T-helper 17 cell (primary cell): ENCODE results near the gene TANGO2. TPM values are rescaled to one million over a fixed set of nuclear protein-coding genes. Genes with fewer than 3 reads are reported as not detected.

Experiments
- ATAC-seq: fragments of 150-1000 bp; cut with Tn5 transposase; 2 replicates; pipeline ENCODE4 v1.10.0; 2021; ENCODE audit warnings: mild to moderate bottlenecking, moderate library complexity
- DNase-seq, 3 donors: peaks; one replicate each; pipeline versions ENCODE4 v3.0.0 to v3.0.0-alpha.2; 2020 to 2021
- H3K9me3 ChIP-seq: one replicate; pipeline ENCODE4 v1.7.0; 2013; ENCODE audit warnings: low read length, mild to moderate bottlenecking; ENCODE audit not compliant: control insufficient read depth, poor library complexity, severe bottlenecking
- H3K27ac Mint-ChIP-seq: one replicate; pipeline ENCODE4 v1.8.0; 2022; ENCODE audit warnings: mild to moderate bottlenecking, moderate library complexity, mixed read lengths
- H3K27me3 Mint-ChIP-seq: one replicate; pipeline ENCODE4 v1.8.0; 2022; ENCODE audit warnings: mixed read lengths
- H3K36me3 Mint-ChIP-seq: one replicate; pipeline ENCODE4 v1.8.0; 2022; ENCODE audit warnings: low read depth, mixed read lengths
- H3K4me1 Mint-ChIP-seq: one replicate; pipeline ENCODE4 v1.8.0; 2022; ENCODE audit warnings: mild to moderate bottlenecking, mixed read lengths
- H3K4me3 Mint-ChIP-seq: one replicate; pipeline ENCODE4 v1.8.0; 2022; ENCODE audit warnings: mild to moderate bottlenecking, moderate library complexity, mixed read lengths
- total RNA-seq, 4 donors: library from RNA in 2 of 4; stranded (reverse) in 2 of 4; gene quantifications; one replicate each; pipeline ENCODE4 v1.2.3 and lab custom pipeline; 2022 to 2026

Gene TANGO2
- total RNA-seq, 2 donors from 2014 or later = 31.7 to 44.3 TPM

DNA sequence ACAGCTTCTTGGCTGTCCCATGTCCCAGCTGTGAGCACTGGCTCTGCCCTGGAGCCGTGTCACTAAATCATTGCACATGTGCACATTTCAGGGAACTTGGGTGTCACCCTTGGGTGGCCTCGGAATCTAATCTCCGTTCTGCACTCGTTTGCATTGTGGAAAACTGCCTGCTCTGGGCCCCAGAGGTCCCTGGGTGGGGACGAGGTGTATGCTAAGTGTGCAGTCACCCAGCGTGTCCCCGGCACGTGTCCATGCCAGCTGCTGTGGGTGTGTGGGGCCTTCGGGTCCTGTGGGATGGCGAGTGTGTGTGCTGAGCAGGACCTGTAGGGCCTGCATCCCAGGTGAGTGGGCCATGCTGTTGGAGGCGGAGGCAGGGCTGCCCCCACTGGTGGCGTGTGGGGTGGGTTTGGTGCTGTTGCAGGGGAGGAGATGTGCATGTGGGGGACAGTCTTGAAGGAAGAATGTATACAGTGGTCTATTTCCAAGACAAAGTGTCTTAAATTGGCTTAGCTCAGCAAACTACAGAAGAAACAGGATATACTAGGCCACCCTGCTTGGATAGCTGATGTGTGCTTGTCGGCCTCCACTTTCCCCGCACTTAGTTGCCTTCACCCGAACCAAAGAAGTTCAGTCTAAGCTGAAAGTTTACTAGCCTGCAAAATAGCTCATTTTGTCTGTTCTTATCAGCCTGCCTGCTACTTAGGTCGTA is 14.6 kb downstream of the TANGO2 start:
- Mint-ChIP-seq H3K36me3 (peaks cover 2% of the 10 kb centered on the region), H3K27me3 (no peaks in the 10 kb centered on the region), H3K4me3 (no peak overlapping the region), H3K27ac (peak overlapping the region; percentile 75), H3K4me1 (peaks cover 31% of the 10 kb centered on the region)
- ATAC-seq = no peak
- no peaks in the 10 kb centered on the region for H3K9me3 ChIP-seq
- DNase-seq = no peak

DNA sequence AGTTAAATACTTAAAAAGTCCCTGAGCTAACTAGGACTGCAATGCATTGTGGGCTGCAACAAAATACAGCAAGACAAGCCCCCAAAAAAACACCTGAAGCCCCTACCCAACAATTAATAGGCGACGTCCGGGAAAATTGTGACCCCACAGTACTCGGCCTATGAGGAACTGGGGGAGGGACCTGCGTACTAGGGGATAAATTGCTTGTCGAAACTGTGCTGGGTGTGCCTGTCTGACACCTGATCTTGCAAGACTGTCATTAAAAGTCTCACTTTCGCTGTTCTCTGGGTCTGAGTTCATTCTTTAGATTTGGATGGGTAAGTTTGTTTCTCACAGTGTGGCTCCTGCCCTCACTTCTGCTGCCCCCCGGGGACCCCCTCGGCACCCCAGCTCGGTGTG is 15.2 kb downstream of the TANGO2 start:
- H3K9me3 ChIP-seq = no peaks in the 10 kb centered on the region
- no peak for DNase-seq
- peaks cover 31% of the 10 kb centered on the region for H3K4me1 Mint-ChIP-seq
- no peak overlapping the region for H3K4me3 Mint-ChIP-seq
- no peak for ATAC-seq
- peak overlapping the region; percentile 75 for H3K27ac Mint-ChIP-seq
- peaks cover 2% of the 10 kb centered on the region for H3K36me3 Mint-ChIP-seq
- no peaks in the 10 kb centered on the region for H3K27me3 Mint-ChIP-seq

DNA sequence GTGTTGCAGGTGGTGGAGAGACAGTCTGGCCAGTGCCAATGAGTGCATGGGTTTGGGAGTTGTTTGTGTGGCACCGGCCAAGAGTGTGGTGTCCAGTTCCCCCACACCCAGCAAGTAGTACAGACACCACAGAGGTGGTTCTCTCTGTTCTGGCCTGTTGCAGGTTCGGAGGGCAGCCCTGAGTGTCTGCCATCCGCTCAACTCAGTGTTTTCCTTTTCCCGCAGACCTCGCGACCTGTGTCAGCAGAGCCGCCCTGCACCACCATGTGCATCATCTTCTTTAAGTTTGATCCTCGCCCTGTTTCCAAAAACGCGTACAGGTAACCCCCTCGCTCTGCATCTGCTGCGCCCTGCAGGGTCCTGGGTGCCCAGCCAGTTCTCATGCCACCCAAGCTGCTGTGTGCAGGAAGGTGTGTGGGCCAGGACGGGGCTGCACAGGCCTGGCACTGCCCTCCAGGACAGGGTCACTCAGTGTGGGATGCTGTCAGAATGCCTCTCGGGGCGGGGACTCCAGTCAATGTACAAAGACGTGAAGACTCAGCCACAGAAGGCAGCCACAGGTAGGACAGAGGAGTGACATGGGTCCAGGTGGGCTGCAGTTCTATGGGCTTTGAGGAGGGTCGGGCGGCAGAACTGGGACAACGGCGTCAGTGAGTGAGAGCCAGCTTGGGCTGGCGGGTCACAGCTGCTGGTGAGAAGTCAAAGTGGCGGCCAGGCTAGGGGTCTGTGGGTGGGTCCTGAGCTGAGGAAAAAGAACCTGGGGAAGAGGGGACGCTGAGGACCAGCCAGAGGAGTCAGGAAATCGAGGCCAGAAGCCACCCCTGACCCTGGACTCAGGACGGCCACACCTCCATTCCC is 15.9 kb downstream of the TANGO2 start:
- Mint-ChIP-seq H3K27me3 (no peaks in the 10 kb centered on the region), H3K4me1 (peaks cover 25% of the 10 kb centered on the region)

GRCh38 chr22:20037419-20037818 is 16.5 kb downstream of the TANGO2 start:
- peaks cover 2% of the 10 kb centered on the region for H3K36me3 Mint-ChIP-seq
- H3K4me1 Mint-ChIP-seq = peaks cover 20% of the 10 kb centered on the region
- no peaks in the 10 kb centered on the region for H3K27me3 Mint-ChIP-seq
- ATAC-seq (no peak), DNase-seq (no peak)
- H3K27ac Mint-ChIP-seq = peak overlapping the region; percentile 49
- no peaks in the 10 kb centered on the region for H3K9me3 ChIP-seq
- no peak overlapping the region for H3K4me3 Mint-ChIP-seq

More for the DNA sequence above, 15.9 kb downstream of the TANGO2 start:
- peaks cover 2% of the 10 kb centered on the region for H3K36me3 Mint-ChIP-seq
- peak overlapping the region; percentile 3 for H3K27ac Mint-ChIP-seq
- ATAC-seq (no peak), DNase-seq (no peak)
- H3K4me3 Mint-ChIP-seq = no peak overlapping the region
- H3K9me3 ChIP-seq = no peaks in the 10 kb centered on the region

DNA sequence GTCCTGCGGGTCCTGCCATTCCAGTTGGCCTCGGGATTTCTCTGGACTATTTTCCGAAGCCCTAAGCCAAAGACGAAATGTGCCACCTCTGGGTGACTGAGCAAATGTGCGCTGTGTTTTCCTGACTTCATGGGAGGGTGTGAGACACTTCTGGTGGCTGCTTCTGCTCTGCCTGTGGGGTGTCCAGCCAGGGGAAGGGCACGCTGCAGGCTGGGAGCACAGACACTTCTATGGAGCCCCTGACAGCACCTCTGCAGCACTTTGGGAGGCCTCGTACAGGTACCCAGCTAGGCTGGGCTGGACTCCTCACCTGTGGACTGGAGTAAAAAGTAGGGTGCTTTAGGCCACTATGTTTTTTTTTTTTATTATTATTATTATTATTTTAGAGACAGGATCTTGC is 17.7 kb downstream of the TANGO2 start:
- DNase-seq = no peak
- H3K4me3 Mint-ChIP-seq = no peak overlapping the region

GRCh38 chr22:20039683-20040325 is 18.9 kb downstream of the TANGO2 start:
- Mint-ChIP-seq H3K27ac (peak overlapping the region; percentile 27), H3K27me3 (no peaks in the 10 kb centered on the region), H3K4me3 (no peak overlapping the region), H3K4me1 (peaks cover 16% of the 10 kb centered on the region), H3K36me3 (peaks cover 2% of the 10 kb centered on the region)
- no peaks in the 10 kb centered on the region for H3K9me3 ChIP-seq
- no peak for ATAC-seq
- no peak for DNase-seq

More for the DNA sequence above, 17.7 kb downstream of the TANGO2 start:
- H3K36me3 Mint-ChIP-seq = peaks cover 2% of the 10 kb centered on the region
- H3K27me3 Mint-ChIP-seq = no peaks in the 10 kb centered on the region
- H3K4me1 Mint-ChIP-seq = peaks cover 16% of the 10 kb centered on the region
- no peak for ATAC-seq
- H3K27ac Mint-ChIP-seq = no peak overlapping the region
- no peaks in the 10 kb centered on the region for H3K9me3 ChIP-seq

- H3K9me3 ChIP-seq = no peaks in the 10 kb centered on the region
- ATAC-seq (no peak), DNase-seq (no peak)
- peaks cover 2% of the 10 kb centered on the region for H3K36me3 Mint-ChIP-seq
- peaks cover 10% of the 10 kb centered on the region for H3K4me1 Mint-ChIP-seq
- no peak overlapping the region for H3K4me3 Mint-ChIP-seq
- no peaks in the 10 kb centered on the region for H3K27me3 Mint-ChIP-seq
- H3K27ac Mint-ChIP-seq = peak overlapping the region; percentile 27
Observed at GRCh38 chr22:20040327-20041200, 19.7 kb downstream of the TANGO2 start.

DNA sequence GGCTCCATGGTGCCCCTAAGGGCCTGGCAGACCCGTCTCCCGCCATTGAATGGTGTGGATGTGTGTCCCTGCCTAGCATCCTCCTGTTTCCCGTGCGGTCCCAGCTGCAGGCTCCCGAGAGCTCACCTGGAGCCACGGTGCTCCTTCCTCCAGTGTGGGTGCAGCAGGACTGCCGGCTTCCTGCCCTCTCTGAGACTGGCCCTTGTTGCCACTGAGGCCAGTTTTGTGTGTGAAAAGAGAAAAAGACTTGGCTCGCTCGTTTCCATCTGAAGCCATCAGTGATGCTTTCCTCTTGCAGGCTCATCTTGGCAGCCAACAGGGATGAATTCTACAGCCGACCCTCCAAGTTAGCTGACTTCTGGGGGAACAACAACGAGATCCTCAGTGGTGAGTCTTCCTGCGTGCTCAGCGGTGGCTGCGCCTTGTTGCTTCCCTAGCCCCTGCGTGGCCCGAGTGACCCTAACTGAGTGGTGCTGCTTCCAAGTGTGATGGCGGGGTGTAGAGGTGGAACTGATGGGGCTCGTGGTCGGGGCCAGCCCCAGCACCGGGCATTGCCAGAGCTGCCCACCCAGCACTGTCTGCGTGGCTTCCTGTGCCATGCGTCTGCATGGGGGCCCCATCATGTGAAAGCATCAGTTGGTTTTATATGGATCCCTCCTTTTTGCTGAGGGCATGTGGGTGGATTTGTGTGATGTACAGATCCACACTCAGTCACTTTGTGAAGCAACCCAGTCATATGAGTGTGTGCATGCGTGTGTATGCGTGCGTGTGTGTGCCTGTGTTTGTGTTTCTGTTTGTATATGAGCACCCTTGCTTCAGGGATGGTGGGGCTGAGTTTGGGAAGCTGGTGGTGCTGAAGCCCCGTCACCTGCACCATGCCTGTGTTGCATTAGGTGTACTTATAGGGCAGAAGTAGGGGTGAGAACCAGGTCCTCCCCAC is 22.4 kb downstream of the TANGO2 start:
- ATAC-seq (no peak), DNase-seq (no peak)
- Mint-ChIP-seq H3K4me3 (no peak overlapping the region), H3K27me3 (no peaks in the 10 kb centered on the region), H3K36me3 (peaks cover 6% of the 10 kb centered on the region), H3K4me1 (peaks cover 10% of the 10 kb centered on the region), H3K27ac (peak overlapping the region; percentile 39)
- no peaks in the 10 kb centered on the region for H3K9me3 ChIP-seq

GRCh38 chr22:20043997-20044342 is 23.1 kb downstream of the TANGO2 start:
- no peak for ATAC-seq
- Mint-ChIP-seq H3K36me3 (peaks cover 7% of the 10 kb centered on the region), H3K4me1 (peaks cover 11% of the 10 kb centered on the region), H3K27ac (peak overlapping the region; percentile 39), H3K4me3 (no peak overlapping the region), H3K27me3 (no peaks in the 10 kb centered on the region)
- DNase-seq = no peak
- no peaks in the 10 kb centered on the region for H3K9me3 ChIP-seq

DNA sequence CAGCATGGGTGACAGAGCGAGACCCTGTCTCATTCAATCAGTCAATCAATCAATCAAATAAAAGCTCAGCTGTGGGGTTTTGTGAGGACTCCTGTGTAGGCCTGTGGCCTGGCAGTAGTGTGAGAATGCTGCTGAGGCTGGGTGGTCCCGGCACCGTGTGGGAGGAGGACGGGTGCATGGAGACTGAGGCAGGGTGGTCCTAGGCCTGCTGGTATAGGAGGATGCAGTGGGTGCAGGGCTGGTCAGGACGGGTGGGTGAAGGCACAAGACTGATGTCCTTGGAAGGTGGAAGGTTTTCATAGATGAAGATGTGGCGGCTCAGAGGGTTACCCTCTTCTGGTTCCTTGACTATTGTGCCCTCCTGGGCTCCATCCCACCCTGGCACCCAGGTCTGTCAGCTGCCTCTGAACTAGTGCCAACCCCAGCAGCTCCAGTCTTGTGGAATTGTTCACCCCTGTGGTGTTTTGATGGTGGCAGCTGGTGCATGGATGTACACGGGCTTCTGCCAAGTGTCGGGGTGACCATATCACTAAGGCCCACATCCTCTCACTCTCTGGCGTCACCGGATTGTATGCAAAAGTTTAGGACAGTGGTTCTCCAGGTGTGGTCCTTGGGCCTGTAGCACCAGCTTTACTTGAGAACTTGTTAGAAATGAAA is 23.7 kb downstream of the TANGO2 start:
- DNase-seq (no peak), ATAC-seq (no peak)
- Mint-ChIP-seq H3K4me3 (no peak overlapping the region), H3K27me3 (no peaks in the 10 kb centered on the region), H3K4me1 (peaks cover 14% of the 10 kb centered on the region), H3K36me3 (peaks cover 8% of the 10 kb centered on the region), H3K27ac (no peak overlapping the region)
- H3K9me3 ChIP-seq = no peaks in the 10 kb centered on the region

DNA sequence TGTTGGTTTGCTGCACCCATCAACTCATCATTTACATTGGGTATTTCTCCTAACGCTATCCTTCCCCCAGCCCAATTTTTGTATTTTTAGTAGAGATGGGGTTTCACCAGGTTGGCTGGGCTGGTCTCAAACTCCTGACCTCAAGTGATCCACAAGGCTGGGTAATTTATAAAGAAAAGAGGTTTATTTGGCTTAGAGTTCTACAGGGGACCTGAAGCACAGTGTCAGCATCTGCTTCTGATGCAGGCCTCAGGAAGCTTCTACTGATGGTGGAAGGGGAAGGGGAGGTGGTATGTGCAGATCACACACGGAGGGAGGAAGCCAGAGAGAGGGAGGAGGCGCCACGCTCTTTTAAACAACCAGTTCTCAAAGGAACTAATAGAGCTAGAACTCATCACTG is 25.8 kb downstream of the TANGO2 start:
- peaks cover 8% of the 10 kb centered on the region for H3K36me3 Mint-ChIP-seq
- no peaks in the 10 kb centered on the region for H3K9me3 ChIP-seq
- H3K4me1 Mint-ChIP-seq = peaks cover 9% of the 10 kb centered on the region
- DNase-seq (no peak), ATAC-seq (no peak)
- H3K27me3 Mint-ChIP-seq = no peaks in the 10 kb centered on the region
- H3K27ac Mint-ChIP-seq = no peak overlapping the region
- H3K4me3 Mint-ChIP-seq = no peak overlapping the region
